SK-N-MC (cell line): ENCODE results near the gene TXLNA.

ENCODE experiments used
- EZH2 ChIP-seq: fragments of 200-600 bp; sonication (generic); IDR thresholded peaks from one replicate; pipeline ENCODE4 v1.6.1; 2017; ENCODE audit warnings: antibody characterized with exemption
- POLR2AphosphoS5 ChIP-seq: IDR thresholded peaks from 2 replicates; pipeline ENCODE4 v1.6.1; 2012; ENCODE audit warnings: mild to moderate bottlenecking, low read depth, low read length, borderline replicate concordance

GRCh38 chr1:32159189-32159588, 20.3 kb upstream of the TXLNA start:
- TF ChIP-seq EZH2: no peak
- TF ChIP-seq POLR2AphosphoS5: no peak
